HG03460 (cell line): ENCODE measurements around the gene BLACAT1.
"Not testable (repeated sequence)": the region's sequence is repeated elsewhere in the genome, so short reads cannot be mapped to it uniquely, and the experiment has no call there.

ENCODE experiments used
- ATAC-seq: cut with Tn5 transposase; IDR thresholded peaks from one replicate; pipeline ENCODE4 v1.9.1; 2021; ENCODE audit not compliant: unreplicated experiment

BLACAT1 gene

GRCh38 chr1:205421798-205422197, 34.0 kb downstream of the BLACAT1 start, which contains the start of gene LEMD1:
Gene LEMD1 (minus strand): TSS chr1:205422056. CDS start chr1:205420536, 1,520 bp downstream.
- ATAC-seq, result no peak

GRCh38 chr1:205420938-205421337, 34.9 kb downstream of the BLACAT1 start:
- no peak for ATAC-seq

GRCh38 chr1:205417870-205418635, 37.8 kb downstream of the BLACAT1 start:
- ATAC-seq, result no peak

- no peak for ATAC-seq
Measured at GRCh38 chr1:205416322-205416721, 39.5 kb downstream of the BLACAT1 start.

- no peak for ATAC-seq
Measured at GRCh38 chr1:205410581-205411298, 45.1 kb downstream of the BLACAT1 start.

- ATAC-seq, result no peak
Measured at GRCh38 chr1:205407970-205408369, 47.9 kb downstream of the BLACAT1 start.

GRCh38 chr1:205406252-205406651, 49.6 kb downstream of the BLACAT1 start:
- ATAC-seq, result not testable (repeated sequence)
